Activated T-helper 2 cell treated with anti-CD3 and anti-CD28 coated beads, Interferon-gamma antibody, Interleukin-2, Interleukin-4, amounts not matched to agents 10 μg/mL and 5 μg/mL and 100 μg/mL, durations not matched to agents 14 hours and 24 hours and 36 hours (primary cell): ENCODE results near the gene SPATA13. TPM values are rescaled to one million over a fixed set of nuclear protein-coding genes. Genes with fewer than 3 reads are reported as not detected.
"Not testable (repeated sequence)": the region's sequence is repeated elsewhere in the genome, so short reads cannot be mapped to it uniquely, and the experiment has no call there.

Experiments used
- DNase-seq: peaks from one replicate; pipeline ENCODE4 v3.0.0; 2021; ENCODE audit warnings: low spot score
- H3K27ac Mint-ChIP-seq: one replicate; pipeline ENCODE4 v1.8.0; 2021; ENCODE audit warnings: mixed read lengths
- H3K27me3 Mint-ChIP-seq: one replicate; pipeline ENCODE4 v1.8.0; 2021; ENCODE audit warnings: low read depth, mixed read lengths
- H3K36me3 Mint-ChIP-seq: one replicate; pipeline ENCODE4 v1.8.0; 2021; ENCODE audit warnings: low read depth, mixed read lengths
- H3K4me1 Mint-ChIP-seq: one replicate; pipeline ENCODE4 v1.8.0; 2021; ENCODE audit warnings: low read depth, mixed read lengths
- H3K4me3 Mint-ChIP-seq: one replicate; pipeline ENCODE4 v1.8.0; 2021; ENCODE audit warnings: low read depth, mild to moderate bottlenecking, moderate library complexity, mixed read lengths
- H3K9me3 Mint-ChIP-seq: one replicate; pipeline ENCODE4 v1.8.0; 2021; ENCODE audit warnings: mixed read lengths
- intact Hi-C: fragments of 100-400 bp; cut with micrococcal nuclease; formaldehyde crosslinking; loops from one replicate; pipeline ENCODE4 v1.15.1; 2023
- total RNA-seq: library from RNA; stranded (reverse); gene quantifications from 2 replicates; pipeline ENCODE4 v1.2.3, GENCODE V29; 2022

SPATA13 gene
- total RNA-seq, 1 donor from 2014 or later: 44.9 TPM

- no peak for DNase-seq
- no peaks in the 10 kb centered on the region for H3K9me3 Mint-ChIP-seq
- intact Hi-C loops: no loop called here
- no peak overlapping the region for H3K4me3 Mint-ChIP-seq
- peaks cover 1% of the 10 kb centered on the region for H3K4me1 Mint-ChIP-seq
- H3K27ac Mint-ChIP-seq: no peak overlapping the region
- peaks cover 5% of the 10 kb centered on the region for H3K27me3 Mint-ChIP-seq
- no peaks in the 10 kb centered on the region for H3K36me3 Mint-ChIP-seq
Observed at GRCh38 chr13:24313439-24313838, 152.9 kb downstream of the SPATA13 start.

- intact Hi-C loops, H3K9me3 Mint-ChIP-seq, H3K36me3 Mint-ChIP-seq, H3K4me3 Mint-ChIP-seq, H3K27me3 Mint-ChIP-seq, H3K4me1 Mint-ChIP-seq, DNase-seq, H3K27ac Mint-ChIP-seq: not testable (repeated sequence)
Observed at GRCh38 chr13:24317835-24318234, 157.3 kb downstream of the SPATA13 start.

DNA sequence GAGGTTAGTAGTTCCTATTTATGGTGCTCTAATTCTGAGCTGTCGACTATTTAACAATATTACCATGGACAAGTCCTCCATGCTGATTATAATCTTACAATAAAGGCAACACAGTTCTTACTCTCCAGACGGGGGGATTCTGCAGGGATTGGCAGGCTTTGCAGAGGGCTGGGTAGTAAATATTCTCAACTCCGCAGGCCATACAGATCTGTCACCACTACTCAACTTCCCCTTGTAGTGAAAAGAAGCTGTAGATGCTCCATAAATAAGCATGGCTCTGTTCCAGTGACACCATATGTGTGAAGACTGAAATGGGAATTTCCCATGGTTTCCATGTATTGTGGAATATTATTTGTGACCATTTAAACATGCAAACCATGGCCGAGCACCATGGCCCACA is 158.4 kb downstream of the SPATA13 start:
- H3K9me3 Mint-ChIP-seq, DNase-seq, H3K36me3 Mint-ChIP-seq, H3K27ac Mint-ChIP-seq, intact Hi-C loops, H3K4me1 Mint-ChIP-seq, H3K27me3 Mint-ChIP-seq, H3K4me3 Mint-ChIP-seq: not testable (repeated sequence)

- H3K4me3 Mint-ChIP-seq, H3K4me1 Mint-ChIP-seq, H3K9me3 Mint-ChIP-seq, DNase-seq, H3K36me3 Mint-ChIP-seq, H3K27me3 Mint-ChIP-seq, intact Hi-C loops, H3K27ac Mint-ChIP-seq: not testable (repeated sequence)
Observed at GRCh38 chr13:24319641-24320040, 159.1 kb downstream of the SPATA13 start.

GRCh38 chr13:24321416-24321815 is 160.9 kb downstream of the SPATA13 start:
- H3K27ac Mint-ChIP-seq, H3K9me3 Mint-ChIP-seq, intact Hi-C loops, DNase-seq, H3K36me3 Mint-ChIP-seq, H3K4me3 Mint-ChIP-seq, H3K4me1 Mint-ChIP-seq: not testable (repeated sequence)
- peaks cover 18% of the 10 kb centered on the region for H3K27me3 Mint-ChIP-seq

DNA sequence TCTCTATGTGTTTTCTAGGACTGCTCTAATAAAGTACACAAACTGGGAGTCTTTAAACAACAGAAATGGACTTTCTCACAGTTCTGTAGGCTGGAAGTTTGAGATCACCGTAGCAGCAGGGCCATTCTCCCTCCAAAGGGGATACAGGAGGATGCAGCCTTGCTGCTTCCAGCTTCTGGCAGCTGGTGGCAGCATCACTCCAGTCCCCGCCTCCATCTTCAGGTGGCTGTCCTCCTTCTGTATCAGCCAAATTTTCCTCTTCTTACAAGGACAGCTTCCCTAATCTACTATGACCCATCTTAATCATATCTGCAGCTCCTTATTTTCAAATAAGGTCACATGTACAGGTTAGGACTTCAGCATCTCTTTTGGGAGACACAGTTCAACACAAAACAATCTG is 161.9 kb downstream of the SPATA13 start:
- DNase-seq, H3K4me1 Mint-ChIP-seq, H3K9me3 Mint-ChIP-seq, H3K27ac Mint-ChIP-seq, H3K36me3 Mint-ChIP-seq, intact Hi-C loops, H3K4me3 Mint-ChIP-seq: not testable (repeated sequence)
- peaks cover 23% of the 10 kb centered on the region for H3K27me3 Mint-ChIP-seq

DNA sequence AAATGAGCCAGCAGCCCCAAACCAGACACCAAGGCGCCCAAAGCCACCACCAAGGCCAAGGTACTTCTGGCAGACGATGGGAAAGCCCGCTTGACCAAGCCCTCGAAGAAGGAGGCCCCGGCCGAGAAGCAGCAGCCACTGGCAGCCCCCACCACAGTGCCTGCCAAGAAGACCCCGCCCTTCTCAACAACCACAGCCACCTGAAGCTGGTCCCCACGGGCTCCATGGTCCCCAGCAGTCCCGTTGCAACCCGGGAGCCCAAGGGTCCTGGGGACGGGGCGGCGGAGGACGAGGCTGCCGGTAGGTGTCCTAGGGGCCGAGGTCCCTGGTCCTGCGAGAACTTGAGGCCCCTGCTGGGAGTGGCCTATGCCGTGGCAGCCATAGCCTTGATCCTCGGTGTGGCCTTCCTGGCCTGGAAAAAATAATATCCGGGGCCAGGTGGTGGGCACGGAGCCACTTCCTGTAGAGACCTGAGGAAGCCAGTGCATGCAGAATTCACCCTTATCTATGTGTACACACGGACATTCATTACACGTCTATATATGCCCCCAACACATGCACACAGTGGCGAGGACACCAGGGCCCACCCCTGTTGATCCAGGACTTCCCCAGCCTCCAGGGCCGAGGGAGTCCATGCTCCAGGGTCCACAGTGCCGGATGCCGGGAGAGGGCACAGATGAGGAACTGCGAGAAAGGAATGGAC is 162.7 kb downstream of the SPATA13 start:
- intact Hi-C loops: no loop called here
- no peaks in the 10 kb centered on the region for H3K4me1 Mint-ChIP-seq
- H3K36me3 Mint-ChIP-seq: no peaks in the 10 kb centered on the region
- no peaks in the 10 kb centered on the region for H3K9me3 Mint-ChIP-seq
- H3K27ac Mint-ChIP-seq: no peak overlapping the region
- H3K4me3 Mint-ChIP-seq: no peak overlapping the region
- no peak for DNase-seq
- H3K27me3 Mint-ChIP-seq: peaks cover 27% of the 10 kb centered on the region

DNA sequence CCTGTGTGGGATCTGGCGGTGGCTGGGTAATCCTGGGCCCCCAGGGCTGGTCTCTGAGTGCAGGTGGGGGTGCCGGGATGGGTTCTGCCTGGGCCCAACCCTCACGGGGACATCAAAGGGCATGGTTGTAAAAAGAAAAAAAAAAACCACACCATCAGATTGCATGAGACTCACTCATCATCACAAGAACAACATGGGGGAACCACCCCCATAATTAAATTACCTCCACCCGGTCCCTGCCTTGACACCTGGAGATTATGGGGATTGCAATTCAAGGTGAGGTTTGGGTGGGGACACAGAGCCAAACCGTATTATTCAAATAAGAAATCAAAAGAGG is 163.2 kb downstream of the SPATA13 start:
- H3K27ac Mint-ChIP-seq: no peak overlapping the region
- intact Hi-C loops: no loop called here

GRCh38 chr13:24327598-24327997 is 167.1 kb downstream of the SPATA13 start:
- H3K4me1 Mint-ChIP-seq, H3K9me3 Mint-ChIP-seq, H3K36me3 Mint-ChIP-seq, DNase-seq, intact Hi-C loops, H3K4me3 Mint-ChIP-seq, H3K27ac Mint-ChIP-seq: not testable (repeated sequence)
- peaks cover 49% of the 10 kb centered on the region for H3K27me3 Mint-ChIP-seq

More for the DNA sequence above, 163.2 kb downstream of the SPATA13 start:
- Mint-ChIP-seq H3K27me3 (peaks cover 33% of the 10 kb centered on the region), H3K9me3 (no peaks in the 10 kb centered on the region), H3K36me3 (no peaks in the 10 kb centered on the region), H3K4me1 (no peaks in the 10 kb centered on the region), H3K4me3 (no peak overlapping the region)
- DNase-seq: no peak

DNA sequence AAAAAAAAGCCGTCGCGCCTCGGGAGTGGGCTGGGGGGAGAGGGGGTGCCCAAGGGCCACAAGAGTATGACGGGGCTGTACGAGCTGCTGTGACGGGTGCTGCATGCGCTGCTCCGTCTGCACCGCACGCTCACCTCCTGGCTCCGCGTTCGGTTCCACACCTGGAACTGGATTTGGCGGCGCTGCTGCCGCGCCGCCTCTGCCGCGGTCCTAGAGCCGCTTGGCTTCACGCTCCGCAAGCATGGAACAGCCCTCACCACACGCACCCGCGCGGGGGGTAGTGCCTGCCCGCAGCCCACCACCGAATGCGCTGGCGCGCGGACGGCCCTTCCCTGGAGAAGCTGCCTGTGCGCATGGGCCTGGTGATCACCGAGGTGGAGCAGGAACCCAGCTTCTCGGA is 167.6 kb downstream of the SPATA13 start:
- Mint-ChIP-seq H3K9me3 (no peaks in the 10 kb centered on the region), H3K27ac (no peak overlapping the region), H3K4me3 (no peak overlapping the region), H3K4me1 (no peaks in the 10 kb centered on the region), H3K27me3 (peaks cover 53% of the 10 kb centered on the region), H3K36me3 (no peaks in the 10 kb centered on the region)
- intact Hi-C loops: no loop called here
- DNase-seq: no peak

GRCh38 chr13:24338721-24339120 is 178.2 kb downstream of the SPATA13 start:
- H3K27ac Mint-ChIP-seq: no peak overlapping the region
- no peak overlapping the region for H3K4me3 Mint-ChIP-seq
- no peaks in the 10 kb centered on the region for H3K4me1 Mint-ChIP-seq
- H3K9me3 Mint-ChIP-seq: no peaks in the 10 kb centered on the region
- peaks cover 10% of the 10 kb centered on the region for H3K27me3 Mint-ChIP-seq
- H3K36me3 Mint-ChIP-seq: no peaks in the 10 kb centered on the region
- no peak for DNase-seq
- intact Hi-C loops: no loop called here

- H3K27ac Mint-ChIP-seq: no peak overlapping the region
- DNase-seq: no peak
- H3K4me1 Mint-ChIP-seq: no peaks in the 10 kb centered on the region
- intact Hi-C loops: no loop called here
- H3K27me3 Mint-ChIP-seq: peaks cover 14% of the 10 kb centered on the region
- H3K4me3 Mint-ChIP-seq: no peak overlapping the region
- H3K9me3 Mint-ChIP-seq: no peaks in the 10 kb centered on the region
- no peaks in the 10 kb centered on the region for H3K36me3 Mint-ChIP-seq
Observed at GRCh38 chr13:24339937-24340607, 179.6 kb downstream of the SPATA13 start.

- H3K4me1 Mint-ChIP-seq: no peaks in the 10 kb centered on the region
- peaks cover 16% of the 10 kb centered on the region for H3K27me3 Mint-ChIP-seq
- H3K27ac Mint-ChIP-seq: no peak overlapping the region
- intact Hi-C loops: no loop called here
- no peak for DNase-seq
- no peaks in the 10 kb centered on the region for H3K36me3 Mint-ChIP-seq
- no peaks in the 10 kb centered on the region for H3K9me3 Mint-ChIP-seq
- no peak overlapping the region for H3K4me3 Mint-ChIP-seq
Observed at GRCh38 chr13:24340608-24340955, 180.1 kb downstream of the SPATA13 start.
